GM18519 (cell line): ENCODE data around the gene LPAR5.

Source experiments
- ATAC-seq: cut with Tn5 transposase; IDR thresholded peaks from one replicate; pipeline ENCODE4 v1.9.1; 2021; ENCODE audit warnings: mild to moderate bottlenecking, moderate library complexity; ENCODE audit not compliant: unreplicated experiment, low FRiP score

The LPAR5 gene

DNA sequence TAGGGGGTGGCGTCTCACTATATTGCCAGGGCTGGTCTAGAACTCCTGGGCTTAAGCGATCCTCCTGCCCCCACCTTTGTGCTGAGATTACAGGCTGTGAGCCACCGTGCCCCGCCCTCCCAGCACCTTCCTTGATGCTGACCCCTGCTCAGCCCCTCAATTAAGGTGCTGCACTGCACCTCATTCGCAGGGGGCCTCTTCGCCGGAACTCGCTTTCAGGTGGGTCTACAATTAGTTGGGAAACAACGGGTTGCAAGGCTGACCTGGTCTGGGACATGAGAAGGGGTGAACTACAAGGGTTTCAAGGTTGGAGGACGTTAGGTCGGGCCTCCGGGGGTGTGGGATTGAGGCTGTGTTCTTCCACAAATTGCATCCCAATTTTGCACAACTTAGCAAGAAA is 66.4 kb downstream of the LPAR5 start:
- no peak for ATAC-seq
